HL-60 (cell line): ENCODE data around the gene RALA.

ENCODE experiments used
- DNase-seq, 2 experiments: peaks; one replicate each; pipeline ENCODE4 v3.0.0-alpha.2; 2010 to 2020; ENCODE audit warnings: low read depth in 1 of 2, low spot score in 1 of 2
- H3K27ac ChIP-seq: fragments of 250-450 bp; sonication (Bioruptor Pico); replicated peaks from 2 replicates; pipeline ENCODE4 v1.5.1; 2020; ENCODE audit warnings: mild to moderate bottlenecking, moderate library complexity
- H3K27me3 ChIP-seq: fragments of 250-450 bp; sonication (Bioruptor Pico); 2 replicates; pipeline ENCODE4 v1.5.1; 2021; ENCODE audit warnings: mild to moderate bottlenecking, moderate library complexity; ENCODE audit not compliant: insufficient read depth, poor library complexity, severe bottlenecking
- H3K4me3 ChIP-seq: replicated peaks from 2 replicates; pipeline ENCODE4 v1.5.1; 2011; ENCODE audit warnings: mild to moderate bottlenecking, control low read depth, low read length; ENCODE audit not compliant: insufficient read depth
- CTCF ChIP-seq: IDR thresholded peaks from one replicate; pipeline ENCODE4 v1.5.1; 2011; ENCODE audit warnings: low read length, control low read depth, inconsistent platforms; ENCODE audit not compliant: insufficient read depth
- GABPA ChIP-seq: IDR thresholded peaks from 2 replicates; pipeline ENCODE4 v1.6.1; 2012; ENCODE audit warnings: low read depth
- POLR2AphosphoS5 ChIP-seq: IDR thresholded peaks from 2 replicates; pipeline ENCODE4 v1.6.1; 2012; ENCODE audit warnings: low read depth
- SPI1 ChIP-seq: IDR thresholded peaks from 2 replicates; pipeline ENCODE4 v1.6.1; 2012; ENCODE audit warnings: low read depth, mild to moderate bottlenecking, borderline replicate concordance
- TF ChIP-seq, protein P1 (sequence below): IDR thresholded peaks from 2 replicates; pipeline ENCODE4 v1.6.1; 2012; ENCODE audit warnings: low read depth; ENCODE audit not compliant: insufficient replicate concordance

Gene RALA

DNA sequence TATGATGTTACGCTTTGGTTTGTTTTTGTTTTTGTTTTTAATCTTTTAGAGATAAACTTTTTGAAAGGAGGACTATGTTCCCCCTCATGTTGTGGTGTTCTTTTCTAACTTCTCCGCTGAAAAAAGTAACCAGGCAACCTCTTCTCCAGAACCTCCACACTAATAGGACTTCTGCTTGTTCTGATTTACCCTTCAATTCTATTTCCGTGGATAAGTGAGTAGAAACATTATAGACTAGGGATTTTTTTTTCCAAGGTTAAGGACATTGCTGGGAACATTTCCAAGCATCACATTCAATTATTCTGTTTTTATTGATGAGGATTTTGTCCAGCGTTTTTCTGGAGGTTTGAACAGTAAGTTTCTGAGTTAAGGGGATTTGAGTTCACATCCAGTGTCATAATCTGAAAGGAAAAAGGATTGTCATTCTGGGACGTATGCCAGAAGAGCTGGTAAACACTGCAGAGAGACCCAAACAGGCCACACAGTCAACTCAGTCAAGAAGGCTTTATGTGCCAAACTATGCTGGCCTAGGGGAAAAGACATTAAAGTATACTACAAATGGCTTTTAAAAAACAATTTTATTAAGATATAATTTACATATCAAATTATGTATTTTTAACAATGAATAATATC lies 28.3 kb upstream of the RALA start:
- TF ChIP-seq SPI1 (no peak), GABPA (no peak), CTCF (no peak), POLR2AphosphoS5 (no peak)
- TF ChIP-seq, protein P1, sequence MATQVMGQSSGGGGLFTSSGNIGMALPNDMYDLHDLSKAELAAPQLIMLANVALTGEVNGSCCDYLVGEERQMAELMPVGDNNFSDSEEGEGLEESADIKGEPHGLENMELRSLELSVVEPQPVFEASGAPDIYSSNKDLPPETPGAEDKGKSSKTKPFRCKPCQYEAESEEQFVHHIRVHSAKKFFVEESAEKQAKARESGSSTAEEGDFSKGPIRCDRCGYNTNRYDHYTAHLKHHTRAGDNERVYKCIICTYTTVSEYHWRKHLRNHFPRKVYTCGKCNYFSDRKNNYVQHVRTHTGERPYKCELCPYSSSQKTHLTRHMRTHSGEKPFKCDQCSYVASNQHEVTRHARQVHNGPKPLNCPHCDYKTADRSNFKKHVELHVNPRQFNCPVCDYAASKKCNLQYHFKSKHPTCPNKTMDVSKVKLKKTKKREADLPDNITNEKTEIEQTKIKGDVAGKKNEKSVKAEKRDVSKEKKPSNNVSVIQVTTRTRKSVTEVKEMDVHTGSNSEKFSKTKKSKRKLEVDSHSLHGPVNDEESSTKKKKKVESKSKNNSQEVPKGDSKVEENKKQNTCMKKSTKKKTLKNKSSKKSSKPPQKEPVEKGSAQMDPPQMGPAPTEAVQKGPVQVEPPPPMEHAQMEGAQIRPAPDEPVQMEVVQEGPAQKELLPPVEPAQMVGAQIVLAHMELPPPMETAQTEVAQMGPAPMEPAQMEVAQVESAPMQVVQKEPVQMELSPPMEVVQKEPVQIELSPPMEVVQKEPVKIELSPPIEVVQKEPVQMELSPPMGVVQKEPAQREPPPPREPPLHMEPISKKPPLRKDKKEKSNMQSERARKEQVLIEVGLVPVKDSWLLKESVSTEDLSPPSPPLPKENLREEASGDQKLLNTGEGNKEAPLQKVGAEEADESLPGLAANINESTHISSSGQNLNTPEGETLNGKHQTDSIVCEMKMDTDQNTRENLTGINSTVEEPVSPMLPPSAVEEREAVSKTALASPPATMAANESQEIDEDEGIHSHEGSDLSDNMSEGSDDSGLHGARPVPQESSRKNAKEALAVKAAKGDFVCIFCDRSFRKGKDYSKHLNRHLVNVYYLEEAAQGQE, result no peak
- Histone ChIP-seq H3K27me3 (no peaks in the 10 kb centered on the region), H3K4me3 (no peak overlapping the region), H3K27ac (no peak overlapping the region)
- DNase-seq, result no peak

- H3K4me3 ChIP-seq, result no peak overlapping the region
- no peaks in the 10 kb centered on the region for H3K27me3 ChIP-seq
- no peak for DNase-seq
- H3K27ac ChIP-seq, result no peak overlapping the region
- TF ChIP-seq CTCF, result no peak
- TF ChIP-seq POLR2AphosphoS5, result no peak
- TF ChIP-seq, protein P1, result no peak
- no peak for TF ChIP-seq GABPA
- no peak for TF ChIP-seq SPI1
Observed at GRCh38 chr7:39602351-39602750, 21.0 kb upstream of the RALA start.

- no peak for DNase-seq
- no peak for TF ChIP-seq POLR2AphosphoS5
- Histone ChIP-seq H3K27me3 (no peaks in the 10 kb centered on the region), H3K4me3 (no peak overlapping the region), H3K27ac (no peak overlapping the region)
Observed at GRCh38 chr7:39603924-39604323, 19.4 kb upstream of the RALA start.

DNA sequence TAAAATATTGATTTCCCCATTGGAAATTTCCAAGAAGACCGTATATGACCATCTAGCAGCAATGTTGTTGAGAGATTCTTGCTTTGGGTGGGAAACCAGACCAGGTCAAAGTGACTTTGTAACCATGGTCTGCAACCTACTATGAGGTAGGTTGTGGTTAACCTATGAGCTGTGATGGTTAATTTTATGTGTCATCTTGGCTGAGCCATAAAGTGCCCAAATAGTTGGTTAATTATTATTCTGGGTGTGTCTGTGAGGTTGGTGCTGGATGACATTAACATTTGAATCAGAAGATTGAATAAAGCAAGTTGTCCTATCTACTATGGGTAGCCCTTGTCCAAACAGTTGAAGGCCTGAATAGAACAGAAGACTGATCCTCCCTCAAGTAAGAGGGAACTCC lies 18.3 kb upstream of the RALA start:
- H3K27ac ChIP-seq, result no peak overlapping the region
- H3K4me3 ChIP-seq, result no peak overlapping the region
- DNase-seq, result no peak

More for the DNA sequence above, 18.3 kb upstream of the RALA start:
- H3K27me3 ChIP-seq, result no peaks in the 10 kb centered on the region
- TF ChIP-seq, protein P1, result no peak
- TF ChIP-seq POLR2AphosphoS5 (no peak), CTCF (no peak), GABPA (no peak), SPI1 (no peak)
